Measurements from ENCODE around the gene SDK2. TPM values are rescaled to one million over a fixed set of nuclear protein-coding genes. Genes with fewer than 3 reads are reported as not detected.

Gene SDK2
- total RNA-seq, 2 donors from 2014 or later: 0.26 to 0.33 TPM

DNA sequence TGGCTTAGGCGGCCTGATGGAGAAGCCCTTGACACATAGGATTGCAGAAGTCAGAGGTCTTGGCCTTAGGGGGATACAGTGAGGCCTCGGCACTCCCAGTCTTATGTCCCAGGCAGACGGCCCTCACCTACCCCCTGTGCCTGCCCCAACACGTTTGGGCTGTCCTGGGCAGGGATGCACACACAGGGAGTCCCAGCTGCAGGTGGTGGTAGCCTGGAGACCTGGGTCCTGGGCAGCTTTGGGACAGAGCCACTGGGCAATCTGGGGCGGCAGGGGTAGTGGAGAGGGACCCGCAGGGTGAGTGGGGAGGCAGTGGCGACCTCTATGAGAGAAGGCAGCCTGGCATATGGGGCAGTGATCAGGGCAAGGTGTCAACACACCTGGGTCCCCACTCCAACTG, 48.3 kb downstream of the SDK2 start:
- H3K27me3 ChIP-seq: no peaks in the 10 kb centered on the region
- intact Hi-C loops (cut with DNase I): no loop called here
- H3K4me3 ChIP-seq: no peak overlapping the region
- TF ChIP-seq, protein P1, sequence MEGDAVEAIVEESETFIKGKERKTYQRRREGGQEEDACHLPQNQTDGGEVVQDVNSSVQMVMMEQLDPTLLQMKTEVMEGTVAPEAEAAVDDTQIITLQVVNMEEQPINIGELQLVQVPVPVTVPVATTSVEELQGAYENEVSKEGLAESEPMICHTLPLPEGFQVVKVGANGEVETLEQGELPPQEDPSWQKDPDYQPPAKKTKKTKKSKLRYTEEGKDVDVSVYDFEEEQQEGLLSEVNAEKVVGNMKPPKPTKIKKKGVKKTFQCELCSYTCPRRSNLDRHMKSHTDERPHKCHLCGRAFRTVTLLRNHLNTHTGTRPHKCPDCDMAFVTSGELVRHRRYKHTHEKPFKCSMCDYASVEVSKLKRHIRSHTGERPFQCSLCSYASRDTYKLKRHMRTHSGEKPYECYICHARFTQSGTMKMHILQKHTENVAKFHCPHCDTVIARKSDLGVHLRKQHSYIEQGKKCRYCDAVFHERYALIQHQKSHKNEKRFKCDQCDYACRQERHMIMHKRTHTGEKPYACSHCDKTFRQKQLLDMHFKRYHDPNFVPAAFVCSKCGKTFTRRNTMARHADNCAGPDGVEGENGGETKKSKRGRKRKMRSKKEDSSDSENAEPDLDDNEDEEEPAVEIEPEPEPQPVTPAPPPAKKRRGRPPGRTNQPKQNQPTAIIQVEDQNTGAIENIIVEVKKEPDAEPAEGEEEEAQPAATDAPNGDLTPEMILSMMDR (IDR thresholded peaks at IDR 0.05): no peak
- H3K4me1 ChIP-seq: no peaks in the 10 kb centered on the region
- H3K36me3 ChIP-seq (replicated peaks in 1 of 2; ENCODE audit: insufficient read depth in 1 of 2, low read depth in 2 of 2): no peaks in the 10 kb centered on the region
- ATAC-seq: no peak
- H3K9me3 ChIP-seq: no peaks in the 10 kb centered on the region
- H3K27ac ChIP-seq: no peak overlapping the region
- no peak for DNase-seq
- 40 to 61% methylated on average over 2 to 7 of the region's 7 CpGs for WGBS, 2 donors

DNA sequence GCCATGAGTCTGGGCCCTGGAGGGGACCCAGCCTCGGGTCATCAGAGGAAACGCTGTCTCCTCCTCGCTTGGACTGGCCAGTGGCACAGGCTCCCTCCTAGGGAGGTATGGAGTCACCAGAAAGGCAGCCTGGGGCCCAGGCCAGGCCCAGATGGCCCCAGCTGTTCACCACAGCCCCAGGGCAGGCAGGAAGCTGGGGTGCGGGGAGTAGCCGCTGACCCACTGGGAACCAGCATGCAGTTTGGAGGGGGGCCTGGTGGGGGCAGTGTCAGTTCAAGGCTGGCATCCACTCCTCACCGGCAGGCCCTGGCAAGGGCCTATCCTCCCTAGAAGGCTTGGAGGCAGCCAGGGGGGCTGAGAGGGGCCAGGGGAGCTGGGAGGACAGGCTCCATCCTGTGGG, 48.8 kb downstream of the SDK2 start:
- no peak for ATAC-seq
- 52 to 71% methylated on average over 3 to 6 of the region's 6 CpGs for WGBS, 2 donors
- TF ChIP-seq POLR2A (IDR thresholded peaks at IDR 0.05): no peak
- TF ChIP-seq, protein P1 (IDR thresholded peaks at IDR 0.05): peak in 1 of 7 experiments; percentile 16
- Histone ChIP-seq H3K27me3 (no peaks in the 10 kb centered on the region), H3K4me1 (no peaks in the 10 kb centered on the region), H3K4me3 (no peak overlapping the region), H3K36me3 (replicated peaks in 1 of 2; ENCODE audit: insufficient read depth in 1 of 2, low read depth in 2 of 2) (no peaks in the 10 kb centered on the region), H3K27ac (no peak overlapping the region), H3K9me3 (no peaks in the 10 kb centered on the region)
- DNase-seq: no peak
- intact Hi-C loops (cut with DNase I): no loop called here

DNA sequence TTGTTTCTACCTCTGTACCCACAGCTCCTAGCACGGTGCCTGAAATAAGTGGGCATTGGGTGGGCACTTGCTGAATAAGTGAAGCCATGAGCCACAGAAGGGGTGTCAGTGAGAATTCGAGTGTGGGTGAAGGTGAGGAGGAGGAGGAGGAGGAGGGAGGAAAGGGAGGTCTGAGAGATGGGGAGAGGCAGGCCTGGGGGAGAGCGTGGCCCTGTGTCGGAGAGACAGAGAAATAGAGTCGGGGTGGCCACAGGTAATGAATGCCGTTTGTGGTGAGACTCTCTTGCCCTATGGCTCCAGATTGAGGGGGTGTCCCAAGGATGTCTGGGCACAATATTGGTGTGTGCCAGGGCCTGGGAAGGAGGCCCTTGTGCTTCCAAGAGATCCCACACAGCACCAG, 49.2 kb downstream of the SDK2 start:
- no peaks in the 10 kb centered on the region for H3K4me1 ChIP-seq
- no peak overlapping the region for H3K27ac ChIP-seq
- intact Hi-C loops (cut with DNase I): no loop called here
- ATAC-seq (no peak), DNase-seq (no peak)
- 76 to 77% methylated on average over 6 of the region's 6 CpGs for WGBS, 2 donors
- TF ChIP-seq POLR2A (IDR thresholded peaks at IDR 0.05): no peak
- TF ChIP-seq, protein P1 (IDR thresholded peaks at IDR 0.05): no peak
- H3K9me3 ChIP-seq: no peaks in the 10 kb centered on the region
- H3K27me3 ChIP-seq: no peaks in the 10 kb centered on the region
- H3K36me3 ChIP-seq (replicated peaks in 1 of 2; ENCODE audit: insufficient read depth in 1 of 2, low read depth in 2 of 2): no peaks in the 10 kb centered on the region
- H3K4me3 ChIP-seq: no peak overlapping the region

DNA sequence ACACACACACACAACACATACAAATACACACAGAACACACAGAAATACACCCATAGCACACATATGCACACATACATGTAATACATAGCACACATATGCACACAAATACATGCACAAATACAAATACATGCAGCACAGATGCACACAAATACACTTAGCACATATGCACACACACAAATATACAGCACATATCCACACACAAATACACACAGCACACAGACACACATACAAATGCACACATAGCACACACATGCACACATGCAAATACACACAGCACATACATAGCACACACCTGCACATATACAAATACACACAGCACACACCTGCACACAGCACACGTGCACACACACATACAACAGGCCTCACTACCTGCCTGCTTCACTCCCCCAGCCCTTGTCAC, 49.6 kb downstream of the SDK2 start:
- no peak for DNase-seq
- no peaks in the 10 kb centered on the region for H3K27me3 ChIP-seq
- ATAC-seq: no peak
- no peaks in the 10 kb centered on the region for H3K36me3 ChIP-seq (replicated peaks in 1 of 2; ENCODE audit: insufficient read depth in 1 of 2, low read depth in 2 of 2)
- intact Hi-C loops (cut with DNase I): no loop called here
- 87 to 90% methylated on average over 1 of the region's 1 CpG for WGBS, 2 donors
- TF ChIP-seq, protein P1 (IDR thresholded peaks at IDR 0.05): no peak
- TF ChIP-seq POLR2A (IDR thresholded peaks at IDR 0.05): no peak
- no peaks in the 10 kb centered on the region for H3K4me1 ChIP-seq
- H3K27ac ChIP-seq: no peak overlapping the region
- no peaks in the 10 kb centered on the region for H3K9me3 ChIP-seq
- H3K4me3 ChIP-seq: no peak overlapping the region

DNA sequence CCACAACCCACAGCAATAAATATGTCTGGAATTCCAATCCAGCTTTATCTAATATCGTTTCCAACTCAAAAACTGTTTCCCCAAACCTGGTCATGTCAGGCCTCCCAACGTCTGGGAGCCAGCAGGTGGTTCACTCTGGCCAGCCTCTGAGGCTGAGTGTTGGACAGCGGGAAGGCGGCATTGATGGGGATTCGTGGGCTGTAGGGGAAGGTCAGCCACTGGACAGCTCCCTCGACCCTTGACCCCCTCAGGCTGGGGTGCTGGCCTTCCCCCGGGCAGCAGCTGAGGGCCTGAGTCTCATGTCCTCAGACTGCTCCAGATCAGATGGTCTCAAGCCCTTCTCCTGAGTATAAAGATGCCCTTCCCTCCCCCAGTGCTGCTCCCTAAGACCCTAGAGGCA, 50.2 kb downstream of the SDK2 start:
- Histone ChIP-seq H3K36me3 (replicated peaks in 1 of 2; ENCODE audit: insufficient read depth in 1 of 2, low read depth in 2 of 2) (no peaks in the 10 kb centered on the region), H3K27ac (no peak overlapping the region), H3K27me3 (no peaks in the 10 kb centered on the region), H3K4me3 (no peak overlapping the region), H3K9me3 (no peaks in the 10 kb centered on the region), H3K4me1 (no peaks in the 10 kb centered on the region)
- DNase-seq: no peak
- TF ChIP-seq, protein P1 (IDR thresholded peaks at IDR 0.05): no peak
- TF ChIP-seq POLR2A (IDR thresholded peaks at IDR 0.05): no peak
- no peak for ATAC-seq
- WGBS, 2 donors: 54 to 55% methylated on average over 2 to 7 of the region's 7 CpGs
- intact Hi-C loops (cut with DNase I): no loop called here
